Right lobe of liver (tissue), 4 donors: ENCODE results near the gene MUSTN1.

Experiments used
- CTCF ChIP-seq, 4 donors: fragments of 200-600 bp in 3 of 4; fragments of 450-650 bp in 1 of 4; IDR thresholded peaks; one replicate each; pipeline versions ENCODE4 v1.5.1 to v1.8.0; 2016 to 2022; ENCODE audit warnings: antibody characterized with exemption in 4 of 4, mild to moderate bottlenecking in 2 of 4
- POLR2A ChIP-seq: fragments of 450-650 bp; IDR thresholded peaks from one replicate; pipeline ENCODE4 v1.6.1; 2017; ENCODE audit warnings: antibody characterized with exemption, mild to moderate bottlenecking
- donor health status: DM: no; HTN: no; CAD: no.
- donor health status: DM: no; HTN: no; CAD: no.
- donor health status: DM: no; HTN: yes; CAD: no.

DNA sequence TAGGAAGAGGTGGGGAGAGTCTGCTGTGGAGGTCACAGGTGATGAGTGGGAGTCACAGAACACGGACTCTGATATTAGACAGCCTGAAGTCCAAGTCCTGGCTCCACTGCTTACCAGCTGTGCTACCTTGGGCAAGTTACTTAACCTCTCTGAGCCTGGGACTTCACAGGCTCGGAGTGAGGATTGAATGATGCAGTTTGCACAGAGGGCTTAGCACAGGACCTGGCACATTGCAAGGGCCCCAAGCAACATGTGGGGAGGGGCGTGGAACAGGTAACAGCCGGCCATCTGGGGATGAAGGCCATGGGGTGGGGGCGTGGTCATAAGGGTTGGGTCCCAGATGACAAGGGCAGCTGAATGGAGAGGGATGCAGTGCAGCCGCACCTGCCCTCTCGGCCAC, 44.5 kb downstream of the MUSTN1 start:
- TF ChIP-seq CTCF (IDR thresholded peaks at IDR 0.05): no peak
- no peak for TF ChIP-seq POLR2A
